Mucosa of rectum (tissue), 2 donors: ENCODE results near the gene KRT74.

Source experiments
- H3K27ac ChIP-seq, 2 donors: one replicate each; pipeline ENCODE4 v1.7.0; 2013; ENCODE audit warnings: inconsistent platforms in 2 of 2, low read depth in 2 of 2, low read length in 2 of 2
- H3K27me3 ChIP-seq, 2 donors: one replicate each; pipeline ENCODE4 v1.7.0; 2013; ENCODE audit warnings: low read length in 2 of 2; ENCODE audit not compliant: control insufficient read depth in 2 of 2, insufficient read depth in 2 of 2
- H3K36me3 ChIP-seq, 2 donors: one replicate each; pipeline ENCODE4 v1.7.0; 2013; ENCODE audit warnings: low read length in 2 of 2; ENCODE audit not compliant: control insufficient read depth in 2 of 2, insufficient read depth in 2 of 2
- H3K4me1 ChIP-seq, 2 donors: one replicate each; pipeline ENCODE4 v1.7.0; 2013; ENCODE audit warnings: low read length in 2 of 2, mild to moderate bottlenecking in 1 of 2; ENCODE audit not compliant: control insufficient read depth in 2 of 2, insufficient read depth in 2 of 2
- H3K4me3 ChIP-seq, 2 donors: one replicate each; pipeline ENCODE4 v1.7.0; 2013; ENCODE audit warnings: low read length in 2 of 2
- H3K9ac ChIP-seq, 2 donors: one replicate each; pipeline ENCODE4 v1.7.0; 2013; ENCODE audit warnings: low read length in 2 of 2, low read depth in 1 of 2, mild to moderate bottlenecking in 1 of 2
- H3K9me3 ChIP-seq, 2 donors: one replicate each; pipeline ENCODE4 v1.7.0; 2013; ENCODE audit warnings: low read length in 2 of 2; ENCODE audit not compliant: control insufficient read depth in 2 of 2
- donor health status: healthy.
- donor health status: Normal muscosa, but diverticular disease.

The KRT74 gene

DNA sequence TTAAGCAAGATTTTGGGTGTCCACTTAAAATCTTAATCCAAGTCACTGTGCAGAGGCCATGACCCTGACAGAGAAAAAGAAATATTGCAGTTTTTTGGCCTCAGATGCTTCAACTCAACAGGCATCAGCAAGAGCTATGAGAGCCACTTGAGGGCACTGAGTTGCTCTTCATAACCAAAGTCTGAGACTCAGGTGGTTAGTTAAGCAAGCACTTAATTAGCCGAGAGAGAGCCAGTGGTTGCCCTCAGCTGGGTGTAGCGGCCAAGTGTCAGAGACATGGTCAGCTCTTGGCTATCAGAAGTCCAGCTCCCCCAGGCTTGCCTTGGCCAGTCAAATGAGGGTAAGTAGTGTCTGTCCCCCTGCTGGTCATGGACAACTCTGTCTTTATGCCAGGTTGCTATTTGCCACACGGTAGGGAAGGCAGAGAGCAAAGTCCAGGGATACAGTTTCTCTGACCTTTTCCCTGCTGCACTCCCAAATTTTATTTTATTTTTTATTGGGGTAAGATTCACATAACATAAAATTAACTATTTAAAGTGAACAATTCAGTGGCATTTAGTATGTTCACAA lies 11.7 kb downstream of the KRT74 start:
- Histone ChIP-seq H3K4me1 (no peaks in the 10 kb centered on the region), H3K27me3 (no peaks in the 10 kb centered on the region), H3K9me3 (no peaks in the 10 kb centered on the region), H3K27ac (no peak overlapping the region), H3K36me3 (no peaks in the 10 kb centered on the region), H3K4me3 (no peak overlapping the region), H3K9ac (no peak overlapping the region)

DNA sequence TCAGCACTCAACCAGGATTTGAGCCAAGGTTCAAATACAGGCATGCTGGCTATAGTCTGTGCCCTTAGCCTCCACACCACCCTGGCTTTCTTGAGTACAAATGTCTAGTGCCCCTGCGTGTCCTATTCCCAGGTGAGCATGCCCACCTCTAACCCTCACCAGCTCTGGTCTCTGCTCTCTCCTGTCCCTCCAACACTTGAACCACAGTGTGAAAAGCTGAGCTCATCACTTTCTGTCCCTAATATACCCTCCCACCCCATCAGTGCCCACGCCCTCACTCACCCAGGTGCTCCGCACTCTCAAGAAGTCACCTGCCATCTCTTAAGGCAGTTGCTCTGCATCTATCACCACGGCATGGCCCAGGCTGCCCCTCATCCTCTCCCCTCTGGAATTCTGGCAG lies 13.7 kb downstream of the KRT74 start:
- H3K36me3 ChIP-seq: no peaks in the 10 kb centered on the region
- H3K4me3 ChIP-seq: no peak overlapping the region
- peaks cover 0 to 2% of the 10 kb centered on the region in 2 donors for H3K27me3 ChIP-seq
- no peaks in the 10 kb centered on the region for H3K9me3 ChIP-seq
- no peaks in the 10 kb centered on the region for H3K4me1 ChIP-seq
- H3K9ac ChIP-seq: no peak overlapping the region
- H3K27ac ChIP-seq: no peak overlapping the region

DNA sequence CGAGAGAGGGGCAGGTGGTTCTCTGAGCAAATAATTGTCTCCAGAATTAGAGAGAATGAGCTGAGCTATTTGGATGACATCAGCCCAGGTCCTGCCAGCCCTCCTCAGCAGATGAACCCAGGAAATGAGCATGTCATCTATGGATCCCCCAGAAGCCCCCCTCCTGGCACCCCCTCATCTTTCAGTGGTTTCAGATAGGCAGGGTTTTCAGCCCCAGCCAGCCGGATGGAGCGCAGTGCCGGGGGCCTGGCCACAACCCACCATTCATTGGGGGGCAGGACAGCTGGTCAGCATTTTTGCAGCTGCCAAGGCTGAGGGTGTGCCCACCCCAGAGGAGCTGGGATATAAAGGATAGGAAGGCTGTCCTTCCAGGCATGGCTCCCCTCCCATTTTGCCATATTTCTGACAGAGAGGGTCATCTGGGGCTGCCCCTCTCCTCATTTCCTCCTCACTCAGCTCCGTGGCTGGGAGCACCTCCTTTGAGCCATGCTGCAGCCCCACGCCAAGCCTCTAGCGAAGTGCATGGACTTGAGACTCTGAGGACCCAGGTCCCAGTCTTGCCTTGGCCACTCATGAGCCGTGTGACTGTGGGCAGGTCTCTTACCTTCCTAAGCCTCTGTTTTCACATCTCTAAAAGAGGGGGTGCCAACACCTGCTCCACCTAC lies 14.7 kb downstream of the KRT74 start:
- Histone ChIP-seq H3K27me3 (peaks cover 0 to 2% of the 10 kb centered on the region in 2 donors), H3K36me3 (no peaks in the 10 kb centered on the region), H3K9me3 (no peaks in the 10 kb centered on the region), H3K4me1 (no peaks in the 10 kb centered on the region), H3K27ac (no peak overlapping the region), H3K9ac (no peak overlapping the region), H3K4me3 (no peak overlapping the region)

GRCh38 chr12:52557476-52557875 lies 16.2 kb downstream of the KRT74 start:
- H3K27me3 ChIP-seq: peaks cover 0 to 2% of the 10 kb centered on the region in 2 donors
- H3K4me1 ChIP-seq: no peaks in the 10 kb centered on the region
- H3K36me3 ChIP-seq: no peaks in the 10 kb centered on the region
- H3K4me3 ChIP-seq: no peak overlapping the region
- no peak overlapping the region for H3K27ac ChIP-seq
- no peaks in the 10 kb centered on the region for H3K9me3 ChIP-seq
- no peak overlapping the region for H3K9ac ChIP-seq

GRCh38 chr12:52555577-52555976 lies 18.1 kb downstream of the KRT74 start:
- H3K36me3 ChIP-seq: no peaks in the 10 kb centered on the region
- no peak overlapping the region for H3K9ac ChIP-seq
- no peaks in the 10 kb centered on the region for H3K4me1 ChIP-seq
- H3K9me3 ChIP-seq: no peaks in the 10 kb centered on the region
- no peak overlapping the region for H3K27ac ChIP-seq
- peaks cover 0 to 2% of the 10 kb centered on the region in 2 donors for H3K27me3 ChIP-seq
- H3K4me3 ChIP-seq: no peak overlapping the region

DNA sequence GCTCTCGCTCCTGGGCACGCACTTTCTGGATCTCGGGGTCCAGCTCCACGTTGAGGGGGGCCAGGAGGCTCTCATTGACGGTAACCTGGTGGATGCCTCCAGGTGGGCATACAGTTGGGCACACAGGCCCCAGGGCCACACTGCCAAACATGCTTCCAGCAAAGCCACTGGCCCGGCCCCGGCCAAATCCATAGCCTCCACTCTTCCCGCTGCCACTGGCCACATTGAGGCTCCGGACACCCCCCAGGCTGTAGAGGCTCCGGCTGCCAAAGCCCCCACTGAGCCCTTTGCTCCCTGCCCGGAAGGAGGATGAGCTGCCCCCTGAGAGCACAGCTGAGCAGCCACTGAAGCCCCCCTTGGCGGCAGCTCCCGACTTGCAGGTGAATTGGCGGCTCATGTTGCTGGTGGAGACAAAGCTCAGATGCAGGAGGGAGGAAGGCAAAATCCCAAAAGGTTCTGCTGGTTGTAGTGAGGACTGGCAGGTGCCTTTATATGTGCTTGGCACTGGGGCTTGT lies 20.9 kb downstream of the KRT74 start, which contains the start of gene KRT71:
Gene KRT71 (minus strand): TSS at position 465 of the 515 bp plus-strand sequence. CDS start 68 bp downstream, at position 397.
- Histone ChIP-seq H3K9me3 (no peaks in the 10 kb centered on the region), H3K27ac (no peak within 1 kb of the TSS), H3K36me3 (no peaks in the 10 kb centered on the region), H3K4me1 (no peaks in the 10 kb centered on the region), H3K27me3 (peaks cover 0 to 2% of the 10 kb centered on the region in 2 donors), H3K9ac (no peak within 1 kb of the TSS), H3K4me3 (no peak within 1 kb of the TSS)

GRCh38 chr12:52552055-52552454 lies 21.6 kb downstream of the KRT74 start:
- Histone ChIP-seq H3K36me3 (no peaks in the 10 kb centered on the region), H3K9me3 (no peaks in the 10 kb centered on the region), H3K9ac (no peak overlapping the region), H3K4me3 (no peak overlapping the region), H3K27me3 (peaks cover 0 to 2% of the 10 kb centered on the region in 2 donors), H3K27ac (no peak overlapping the region), H3K4me1 (no peaks in the 10 kb centered on the region)

DNA sequence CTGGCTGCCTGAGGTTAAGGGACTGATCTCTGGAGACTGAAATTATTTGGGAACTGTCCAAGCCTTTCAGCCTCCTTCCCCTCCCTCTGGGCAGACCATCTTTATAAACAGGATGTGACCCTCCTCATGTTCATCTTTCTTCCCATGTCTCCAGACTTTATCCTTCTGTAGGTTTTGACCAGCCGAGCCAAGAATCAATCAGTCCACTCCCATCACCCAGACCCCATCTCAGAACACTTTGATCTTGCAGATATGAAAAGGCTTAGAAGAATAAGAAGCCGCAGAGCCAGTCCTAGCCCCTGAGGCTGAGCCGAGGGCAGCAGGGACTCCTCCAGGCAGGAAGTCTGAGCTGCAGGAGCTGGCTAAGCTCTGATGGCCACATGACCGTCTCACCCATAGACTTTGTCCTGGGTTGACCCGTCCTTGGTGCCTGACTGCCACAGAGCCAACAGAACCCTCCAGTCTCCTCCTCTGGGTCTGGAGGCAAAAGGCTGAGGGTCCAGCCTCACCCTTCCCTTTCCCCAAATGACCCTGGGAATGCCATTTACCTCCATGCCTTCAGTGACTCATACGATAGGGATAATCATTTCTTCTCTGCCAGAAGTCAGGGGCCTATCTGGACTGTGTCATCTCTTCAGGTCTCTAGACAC lies 22.3 kb downstream of the KRT74 start:
- Histone ChIP-seq H3K9ac (no peak overlapping the region), H3K4me1 (no peaks in the 10 kb centered on the region), H3K36me3 (no peaks in the 10 kb centered on the region), H3K27ac (no peak overlapping the region), H3K27me3 (peaks cover 2% of the 10 kb centered on the region in 2 donors), H3K4me3 (no peak overlapping the region), H3K9me3 (no peaks in the 10 kb centered on the region)

DNA sequence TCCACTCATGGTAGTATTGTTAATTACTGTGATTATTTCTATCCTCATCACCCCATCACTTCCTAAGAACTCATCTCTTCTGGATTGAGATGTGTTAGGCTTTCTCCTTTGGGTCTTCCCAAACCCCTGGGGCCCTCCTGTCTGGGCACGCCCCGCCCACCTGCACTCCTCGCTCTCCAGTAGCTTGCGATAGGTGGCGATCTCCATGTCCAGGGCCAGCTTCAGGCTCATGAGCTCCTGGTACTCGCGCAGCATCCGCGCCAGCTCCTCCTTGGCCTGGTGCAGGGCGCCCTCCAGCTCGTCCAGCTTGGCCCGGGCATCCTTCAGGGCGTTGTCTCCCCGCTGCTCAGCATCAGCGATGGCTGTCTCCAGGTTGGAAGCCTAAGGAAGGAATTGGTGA lies 27.5 kb downstream of the KRT74 start:
- no peak overlapping the region for H3K9ac ChIP-seq

More for the DNA sequence above, 27.5 kb downstream of the KRT74 start:
- H3K4me3 ChIP-seq: no peak overlapping the region
- no peaks in the 10 kb centered on the region for H3K36me3 ChIP-seq
- no peaks in the 10 kb centered on the region for H3K4me1 ChIP-seq
- peaks cover 0 to 2% of the 10 kb centered on the region in 2 donors for H3K27me3 ChIP-seq
- no peaks in the 10 kb centered on the region for H3K9me3 ChIP-seq
- H3K27ac ChIP-seq: no peak overlapping the region
